Right cardiac atrium (tissue), 5 donors: ENCODE results near the gene TTC3. TPM values are rescaled to one million over a fixed set of nuclear protein-coding genes. Genes with fewer than 3 reads are reported as not detected.
"Not testable (repeated sequence)": the region's sequence is repeated elsewhere in the genome, so short reads cannot be mapped to it uniquely, and the experiment has no call there.

ENCODE experiments used
- ATAC-seq, 2 donors: fragments of 200-7000 bp; cut with Tn5 transposase; one replicate each; pipeline versions ENCODE4 v1.8.0 to v1.9.1; 2020; ENCODE audit warnings: moderate library complexity in 2 of 2, mild to moderate bottlenecking in 1 of 2
- DNase-seq, 3 donors: peaks; one replicate each; pipeline ENCODE4 v3.0.0-alpha.2; 2020
- H3K27ac ChIP-seq: one replicate; pipeline ENCODE4 v1.5.1; 2013; ENCODE audit warnings: mild to moderate bottlenecking, low read length, control low read depth, moderate library complexity
- H3K27me3 ChIP-seq: one replicate; pipeline ENCODE4 v1.6.1; 2013; ENCODE audit not compliant: control insufficient read depth, insufficient read depth
- H3K4me1 ChIP-seq: one replicate; pipeline ENCODE4 v1.6.1; 2013; ENCODE audit warnings: low read length; ENCODE audit not compliant: control insufficient read depth, insufficient read depth
- H3K4me3 ChIP-seq: one replicate; pipeline ENCODE4 v1.5.1; 2013; ENCODE audit warnings: low read length, control low read depth
- H3K9me3 ChIP-seq: one replicate; pipeline ENCODE4 v1.6.1; 2013; ENCODE audit warnings: low read length; ENCODE audit not compliant: control insufficient read depth
- WGBS: extraction: QIAGEN DNeasy Blood & Tissue Kit; methylation state at CpG from one replicate; pipeline ENCODE4 v1.1.7; 2013; 5-methylcytosine and 5-hydroxymethylcytosine counted together
- intact Hi-C, 4 donors: fragments of 100-400 bp; cut with DNase I; formaldehyde crosslinking; loops; one replicate each; pipeline versions ENCODE4 v1.11.0 to v1.14.0; 2022 to 2023
- polyA plus RNA-seq: library from polyadenylated mRNA; stranded (reverse); fragments of 200-250 nt; gene quantifications from one replicate; pipeline ENCODE4 v1.2.3, GENCODE V29; 2013
- total RNA-seq, 4 donors: library from RNA; stranded (reverse); fragmentation: NEBNext Ultra II Directional; extraction: Animal tissue kit (Norgen Biotek cat#: 25700); gene quantifications; one replicate each; pipeline ENCODE4 v1.2.1, GENCODE V29; 2021
- donor health status: healthy with polysubstance abuse.
- donor health status: DM: no; HTN: yes; CAD: no.
- donor health status: DM: no; HTN: no; CAD: no.
- donor health status: DM: no; HTN: yes; CAD: no; lungs with severe emphysema.
- donor health status: DM: yes; HTN: yes; CAD: no.

The TTC3 gene
- total and polyA plus RNA-seq, 5 donors, result 17.9 to 77.8 (median 66.0) TPM

GRCh38 chr21:37210130-37210529, 137.1 kb downstream of the TTC3 start:
- Histone ChIP-seq H3K27me3 (no peaks in the 10 kb centered on the region), H3K4me1 (peaks cover 8% of the 10 kb centered on the region), H3K9me3 (no peaks in the 10 kb centered on the region), H3K4me3 (no peak overlapping the region), H3K27ac (no peak overlapping the region)
- no peak for DNase-seq
- 91% methylated on average over 7 of the region's 7 CpGs for WGBS
- intact Hi-C loops, result loop anchor here in 1 of 4 donors (10.0 kb wide), 1 partner anchor 355 kb away; no protein-coding TSS in a partner anchor
- ATAC-seq, result no peak

GRCh38 chr21:37210799-37211198, 137.7 kb downstream of the TTC3 start:
- ATAC-seq (no peak), DNase-seq (no peak)
- 99% methylated on average over 1 of the region's 1 CpG for WGBS
- H3K4me1 ChIP-seq, result peaks cover 8% of the 10 kb centered on the region
- intact Hi-C loops, result loop anchor here in 1 of 4 donors (10.0 kb wide), 1 partner anchor 354 kb away; no protein-coding TSS in a partner anchor
- no peaks in the 10 kb centered on the region for H3K27me3 ChIP-seq
- H3K4me3 ChIP-seq, result no peak overlapping the region
- no peaks in the 10 kb centered on the region for H3K9me3 ChIP-seq
- no peak overlapping the region for H3K27ac ChIP-seq

- Histone ChIP-seq H3K27ac (no peak overlapping the region), H3K9me3 (no peaks in the 10 kb centered on the region), H3K4me3 (no peak overlapping the region), H3K4me1 (no peaks in the 10 kb centered on the region), H3K27me3 (no peaks in the 10 kb centered on the region)
- 93% methylated on average over 9 of the region's 9 CpGs for WGBS
- intact Hi-C loops, result loop anchor here in 1 of 4 donors (10.0 kb wide), 1 partner anchor 350 kb away; no protein-coding TSS in a partner anchor
- DNase-seq, result no peak
- ATAC-seq, result no peak
Measured at GRCh38 chr21:37214952-37215351, 141.9 kb downstream of the TTC3 start.

GRCh38 chr21:37219761-37220432, 146.8 kb downstream of the TTC3 start:
- no peaks in the 10 kb centered on the region for H3K27me3 ChIP-seq
- peak in 1 of 3 donors; percentile 31 for DNase-seq
- peak overlapping the region; percentile 42 for H3K4me3 ChIP-seq
- H3K9me3 ChIP-seq, result no peaks in the 10 kb centered on the region
- H3K4me1 ChIP-seq, result no peaks in the 10 kb centered on the region
- intact Hi-C loops, result loop anchor here in 1 of 4 donors (10.0 kb wide), 2 partner anchors 145 to 345 kb away; partner anchors contain the start of gene DYRK1A
- ATAC-seq, result no peak
- H3K27ac ChIP-seq, result no peak overlapping the region
- 43% methylated on average over 13 of the region's 13 CpGs for WGBS

GRCh38 chr21:37220433-37220980, 147.5 kb downstream of the TTC3 start:
- ATAC-seq (peak; percentile 74 to 75), DNase-seq (no peak)
- Histone ChIP-seq H3K4me1 (no peaks in the 10 kb centered on the region), H3K9me3 (no peaks in the 10 kb centered on the region), H3K27me3 (no peaks in the 10 kb centered on the region), H3K27ac (peak overlapping the region; percentile 48), H3K4me3 (peak overlapping the region; percentile 42)
- intact Hi-C loops, result loop anchor here in 1 of 4 donors (10.0 kb wide), 1 partner anchor 144 kb away; the partner anchor contains the start of gene DYRK1A
- WGBS, result 2% methylated on average over 35 of the region's 35 CpGs

GRCh38 chr21:37220981-37221664, 148.1 kb downstream of the TTC3 start:
- WGBS, result 6% methylated on average over 46 of the region's 46 CpGs

GRCh38 chr21:37222248-37222647, 149.2 kb downstream of the TTC3 start:
- 85% methylated on average over 2 of the region's 3 CpGs for WGBS
- H3K4me3 ChIP-seq, H3K9me3 ChIP-seq, DNase-seq, ATAC-seq, H3K27me3 ChIP-seq, H3K27ac ChIP-seq, H3K4me1 ChIP-seq: not testable (repeated sequence)
- intact Hi-C loops, result loop anchor here in 1 of 4 donors (10.0 kb wide), 1 partner anchor 143 kb away; the partner anchor contains the start of gene DYRK1A

More at GRCh38 chr21:37220981-37221664, 148.1 kb downstream of the TTC3 start:
- Histone ChIP-seq H3K27ac (peak overlapping the region; percentile 48), H3K27me3 (no peaks in the 10 kb centered on the region), H3K4me3 (peak overlapping the region; percentile 42), H3K4me1 (no peaks in the 10 kb centered on the region), H3K9me3 (no peaks in the 10 kb centered on the region)
- peak; percentile 97 to 98 for ATAC-seq
- intact Hi-C loops, result loop anchor here in 1 of 4 donors (10.0 kb wide), 1 partner anchor 144 kb away; the partner anchor contains the start of gene DYRK1A
- DNase-seq, result peak; percentile 97 to 99 (median 98)

GRCh38 chr21:37223804-37224345, 150.8 kb downstream of the TTC3 start:
- H3K4me1 ChIP-seq, result no peaks in the 10 kb centered on the region
- 81% methylated on average over 2 of the region's 2 CpGs for whole genome bisulfite sequencing
- no peaks in the 10 kb centered on the region for H3K27me3 ChIP-seq
- H3K9me3 ChIP-seq, result no peaks in the 10 kb centered on the region
- no peak overlapping the region for H3K27ac ChIP-seq
- intact Hi-C loops, result loop anchor here in 1 of 4 donors (10.0 kb wide), 1 partner anchor 141 kb away; the partner anchor contains the start of gene DYRK1A
- DNase-seq (no peak), ATAC-seq (no peak)
- H3K4me3 ChIP-seq, result no peak overlapping the region

GRCh38 chr21:37224861-37225839, 152.1 kb downstream of the TTC3 start:
- ATAC-seq (no peak), DNase-seq (peak in 1 of 3 donors; percentile 35)
- H3K9me3 ChIP-seq, result no peaks in the 10 kb centered on the region
- H3K27ac ChIP-seq, result no peak overlapping the region
- 84% methylated on average over 21 of the region's 21 CpGs for WGBS
- intact Hi-C loops, result loop anchor here in 1 of 4 donors (10.0 kb wide), 1 partner anchor 140 kb away; the partner anchor contains the start of gene DYRK1A
- H3K27me3 ChIP-seq, result no peaks in the 10 kb centered on the region
- H3K4me3 ChIP-seq, result no peak overlapping the region
- no peaks in the 10 kb centered on the region for H3K4me1 ChIP-seq
